Smooth muscle cell (in vitro differentiated cells): ENCODE data around the gene TRIM67. TPM values are rescaled to one million over a fixed set of nuclear protein-coding genes. Genes with fewer than 3 reads are reported as not detected.

Source experiments
- DNase-seq: peaks from one replicate; lab custom pipeline; 2025; ENCODE audit not compliant: unreplicated experiment; lab: John Stamatoyannopoulos, UW
- H2AFZ ChIP-seq: fragments of 200-600 bp; sonication (generic); 2 replicates; pipeline ENCODE4 v1.6.0; 2016; ENCODE audit warnings: antibody characterized with exemption, low read depth, mild to moderate bottlenecking
- H3F3A ChIP-seq: fragments of 200-600 bp; sonication (generic); 2 replicates; pipeline ENCODE4 v1.6.0; 2017; ENCODE audit warnings: antibody characterized with exemption, low read depth
- H3K27ac ChIP-seq: fragments of 200-600 bp; sonication (generic); 2 replicates; pipeline ENCODE4 v1.5.1; 2016; ENCODE audit warnings: low read depth, mild to moderate bottlenecking
- H3K27me3 ChIP-seq: fragments of 200-600 bp; sonication (generic); 2 replicates; pipeline ENCODE4 v1.6.1; 2016; ENCODE audit warnings: low read depth, mild to moderate bottlenecking
- H3K36me3 ChIP-seq: fragments of 200-600 bp; sonication (generic); 2 replicates; pipeline ENCODE4 v1.5.1; 2016; ENCODE audit warnings: low read depth
- H3K4me1 ChIP-seq: fragments of 200-600 bp; sonication (generic); 2 replicates; pipeline ENCODE4 v1.5.1; 2016; ENCODE audit warnings: low read depth
- H3K4me2 ChIP-seq: fragments of 200-600 bp; sonication (generic); 2 replicates; pipeline ENCODE4 v1.6.0; 2016; ENCODE audit warnings: mild to moderate bottlenecking
- H3K4me3 ChIP-seq: fragments of 200-600 bp; sonication (generic); 2 replicates; pipeline ENCODE4 v1.5.1; 2016; ENCODE audit warnings: mild to moderate bottlenecking
- H3K79me2 ChIP-seq: fragments of 200-600 bp; sonication (generic); 2 replicates; pipeline ENCODE4 v1.6.0; 2016; ENCODE audit warnings: low read depth, mild to moderate bottlenecking
- H3K9ac ChIP-seq: fragments of 200-600 bp; sonication (generic); 2 replicates; pipeline ENCODE4 v1.6.0; 2016; ENCODE audit warnings: low read depth
- H3K9me3 ChIP-seq: fragments of 200-600 bp; sonication (generic); replicated peaks from 2 replicates; pipeline ENCODE4 v1.5.1; 2016; ENCODE audit warnings: low read depth
- H4K20me1 ChIP-seq: fragments of 200-600 bp; sonication (generic); 2 replicates; pipeline ENCODE4 v1.6.0; 2016; ENCODE audit warnings: low read depth
- WGBS: methylation state at CpG from one replicate; pipeline ENCODE4 v1.1.7; 2016; ENCODE audit warnings: low lambda C conversion rate; 5-methylcytosine and 5-hydroxymethylcytosine counted together
- polyA plus RNA-seq: library from polyadenylated mRNA; unstranded; fragments of >200 nt; fragmentation: Nextera tagmentation; extraction: Ambion mirVana; gene quantifications from 2 replicates; pipeline ENCODE4 v1.2.1, GENCODE V29; 2016
- total RNA-seq: library from RNA; depleted of rRNA; stranded (reverse); fragments of >200 nt; gene quantifications from 2 replicates; pipeline ENCODE4 v1.2.3, GENCODE V29; 2014
- TF ChIP-seq, protein P1 (sequence below): fragments of 200-600 bp; sonication (generic); IDR thresholded peaks from 2 replicates; pipeline ENCODE4 v1.5.1; 2017; ENCODE audit warnings: borderline replicate concordance, mild to moderate bottlenecking, antibody characterized with exemption; ENCODE audit not compliant: insufficient read depth, poor library complexity, severe bottlenecking

The TRIM67 gene
- total and polyA plus RNA-seq, 2 experiments from 2014 or later = 0.04 to 0.25 TPM

DNA sequence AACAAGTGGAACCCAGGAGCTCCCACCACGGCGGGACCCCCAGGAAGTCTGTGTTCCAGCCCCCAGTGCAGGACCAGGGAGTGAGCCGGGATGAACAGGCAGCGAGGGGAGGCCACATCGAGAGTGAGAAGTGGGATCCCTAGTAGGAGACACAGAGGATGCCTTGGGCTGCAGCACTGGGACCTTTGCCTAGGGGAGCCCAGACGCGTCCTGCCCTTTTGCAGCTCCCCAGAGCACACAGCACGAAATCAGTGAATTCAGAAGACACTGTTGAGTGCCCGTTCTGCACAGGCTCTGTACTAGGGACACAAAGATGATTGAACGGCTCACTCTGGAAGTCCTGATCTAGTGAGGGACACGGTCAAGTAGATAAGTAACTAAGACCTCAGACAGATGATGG is 23.5 kb downstream of the TRIM67 start:
- H3K4me3 ChIP-seq = no peak overlapping the region
- 92% methylated on average over 11 of the region's 11 CpGs for WGBS
- H3K4me1 ChIP-seq = peaks cover 19% of the 10 kb centered on the region
- peaks cover 47% of the 10 kb centered on the region for H3K27me3 ChIP-seq
- no peaks in the 10 kb centered on the region for H3K9me3 ChIP-seq
- H3K79me2 ChIP-seq = no peaks in the 10 kb centered on the region
- H3K36me3 ChIP-seq = no peaks in the 10 kb centered on the region
- DNase-seq = no peak
- TF ChIP-seq, protein P1, sequence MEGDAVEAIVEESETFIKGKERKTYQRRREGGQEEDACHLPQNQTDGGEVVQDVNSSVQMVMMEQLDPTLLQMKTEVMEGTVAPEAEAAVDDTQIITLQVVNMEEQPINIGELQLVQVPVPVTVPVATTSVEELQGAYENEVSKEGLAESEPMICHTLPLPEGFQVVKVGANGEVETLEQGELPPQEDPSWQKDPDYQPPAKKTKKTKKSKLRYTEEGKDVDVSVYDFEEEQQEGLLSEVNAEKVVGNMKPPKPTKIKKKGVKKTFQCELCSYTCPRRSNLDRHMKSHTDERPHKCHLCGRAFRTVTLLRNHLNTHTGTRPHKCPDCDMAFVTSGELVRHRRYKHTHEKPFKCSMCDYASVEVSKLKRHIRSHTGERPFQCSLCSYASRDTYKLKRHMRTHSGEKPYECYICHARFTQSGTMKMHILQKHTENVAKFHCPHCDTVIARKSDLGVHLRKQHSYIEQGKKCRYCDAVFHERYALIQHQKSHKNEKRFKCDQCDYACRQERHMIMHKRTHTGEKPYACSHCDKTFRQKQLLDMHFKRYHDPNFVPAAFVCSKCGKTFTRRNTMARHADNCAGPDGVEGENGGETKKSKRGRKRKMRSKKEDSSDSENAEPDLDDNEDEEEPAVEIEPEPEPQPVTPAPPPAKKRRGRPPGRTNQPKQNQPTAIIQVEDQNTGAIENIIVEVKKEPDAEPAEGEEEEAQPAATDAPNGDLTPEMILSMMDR = no peak
- no peak overlapping the region for H3K27ac ChIP-seq
- no peak overlapping the region for H3K4me2 ChIP-seq
- H3K9ac ChIP-seq = no peak overlapping the region
- H2AFZ ChIP-seq = no peak overlapping the region
- no peaks in the 10 kb centered on the region for H3F3A ChIP-seq
- no peaks in the 10 kb centered on the region for H4K20me1 ChIP-seq

DNA sequence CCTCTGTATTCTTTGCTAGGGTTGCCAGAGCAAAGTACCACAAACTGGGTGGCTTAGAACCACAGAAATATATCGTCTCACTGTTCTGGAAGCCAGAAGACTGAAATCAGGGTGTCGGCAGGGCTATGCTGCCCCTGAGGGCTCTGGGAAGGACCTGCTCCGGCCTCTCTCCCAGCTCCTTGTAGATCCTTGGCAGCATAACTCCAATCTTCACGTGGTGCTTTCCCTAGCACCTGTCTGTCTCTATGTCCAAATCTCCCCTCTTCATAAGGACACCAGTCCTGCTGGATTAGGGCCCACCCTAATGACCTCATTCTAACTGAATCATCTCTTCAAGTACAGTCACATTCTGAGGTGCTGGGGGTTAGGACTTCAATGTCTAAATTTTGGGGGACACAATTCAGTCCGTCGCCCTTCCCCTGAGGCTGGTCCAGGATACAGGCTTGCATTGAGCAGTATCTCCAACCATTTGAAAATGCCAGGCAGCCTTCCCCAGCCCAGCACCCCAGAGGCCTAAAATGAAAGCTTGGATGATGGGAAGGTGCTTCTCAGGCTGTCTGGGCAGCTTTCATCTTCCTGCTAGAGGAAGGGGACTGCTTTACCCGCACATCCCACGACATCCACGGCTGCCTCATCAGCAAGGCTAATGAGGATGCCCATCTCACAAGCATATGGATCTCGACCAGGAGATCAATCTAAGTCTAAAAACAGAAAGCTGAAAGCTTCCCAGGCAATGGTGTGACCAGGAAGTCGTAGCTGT is 24.7 kb downstream of the TRIM67 start:
- Histone ChIP-seq H3K36me3 (no peaks in the 10 kb centered on the region), H4K20me1 (no peaks in the 10 kb centered on the region), H3K9me3 (no peaks in the 10 kb centered on the region), H3K27me3 (peaks cover 42% of the 10 kb centered on the region), H3K4me2 (no peak overlapping the region), H3K79me2 (no peaks in the 10 kb centered on the region), H3K4me3 (no peak overlapping the region), H3K4me1 (peaks cover 19% of the 10 kb centered on the region), H3K27ac (no peak overlapping the region), H3K9ac (no peak overlapping the region), H3F3A (no peaks in the 10 kb centered on the region), H2AFZ (no peak overlapping the region)
- no peak for DNase-seq
- WGBS = 84% methylated on average over 11 of the region's 11 CpGs
- TF ChIP-seq, protein P1 = no peak

DNA sequence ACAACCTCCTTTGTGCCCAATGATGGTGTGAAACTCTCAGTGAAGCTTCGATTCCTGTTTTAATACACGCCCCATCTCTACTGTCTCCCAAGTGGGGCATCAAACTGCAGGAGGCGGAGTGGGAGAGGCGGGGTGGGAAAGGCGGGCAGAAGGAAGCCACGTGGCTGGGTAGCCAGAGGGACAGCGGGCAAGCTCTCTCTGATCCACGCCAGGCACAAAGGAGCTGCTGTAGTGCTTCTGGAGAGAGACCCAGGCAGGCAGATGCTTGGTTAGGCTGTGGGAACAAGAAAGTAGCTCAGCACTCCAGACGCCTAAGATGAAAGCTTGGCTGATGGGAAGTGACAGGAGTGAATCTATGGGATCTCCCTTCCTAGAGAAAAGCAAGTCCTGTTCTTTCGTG is 25.7 kb downstream of the TRIM67 start:
- H3K4me1 ChIP-seq = peaks cover 19% of the 10 kb centered on the region
- no peak overlapping the region for H2AFZ ChIP-seq
- H4K20me1 ChIP-seq = no peaks in the 10 kb centered on the region
- H3K4me3 ChIP-seq = no peak overlapping the region
- no peak for DNase-seq
- WGBS = 77% methylated on average over 10 of the region's 10 CpGs
- no peaks in the 10 kb centered on the region for H3K36me3 ChIP-seq
- H3F3A ChIP-seq = no peaks in the 10 kb centered on the region
- TF ChIP-seq, protein P1 = no peak
- H3K4me2 ChIP-seq = no peak overlapping the region
- H3K9ac ChIP-seq = no peak overlapping the region
- H3K27ac ChIP-seq = no peak overlapping the region
- no peaks in the 10 kb centered on the region for H3K79me2 ChIP-seq
- no peaks in the 10 kb centered on the region for H3K9me3 ChIP-seq
- H3K27me3 ChIP-seq = peaks cover 42% of the 10 kb centered on the region

DNA sequence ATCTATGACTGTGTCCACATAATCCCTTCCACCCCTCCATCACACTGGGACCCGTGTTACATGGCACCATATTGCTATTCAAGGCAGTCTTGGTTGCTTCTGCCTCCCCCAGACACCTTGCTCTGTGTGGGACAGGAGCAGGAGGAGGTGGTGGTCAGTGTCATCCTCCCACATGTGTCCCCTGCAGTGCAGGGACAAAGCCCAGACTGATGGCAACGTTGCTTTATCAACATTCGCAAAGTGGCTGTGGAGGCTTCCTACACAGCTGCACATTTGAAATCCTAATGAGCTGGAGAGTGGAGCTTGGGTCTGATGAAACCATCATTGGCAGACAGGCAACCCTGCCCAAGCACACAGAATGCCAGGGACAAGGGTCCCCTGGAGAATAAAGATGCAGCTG is 26.2 kb downstream of the TRIM67 start:
- TF ChIP-seq, protein P1 = no peak
- H3K9ac ChIP-seq = no peak overlapping the region
- no peaks in the 10 kb centered on the region for H3K9me3 ChIP-seq
- peaks cover 15% of the 10 kb centered on the region for H3K4me1 ChIP-seq
- no peak overlapping the region for H2AFZ ChIP-seq
- no peak overlapping the region for H3K27ac ChIP-seq
- H3K27me3 ChIP-seq = peaks cover 38% of the 10 kb centered on the region
- no peaks in the 10 kb centered on the region for H3K36me3 ChIP-seq
- 69% methylated on average over 3 of the region's 3 CpGs for WGBS
- H3K79me2 ChIP-seq = no peaks in the 10 kb centered on the region
- H3K4me2 ChIP-seq = no peak overlapping the region
- no peaks in the 10 kb centered on the region for H4K20me1 ChIP-seq
- no peaks in the 10 kb centered on the region for H3F3A ChIP-seq
- no peak for DNase-seq
- H3K4me3 ChIP-seq = no peak overlapping the region
